Heart right ventricle (tissue), 16 donors: Measurements from ENCODE around the gene CACNA2D1. TPM values are rescaled to one million over a fixed set of nuclear protein-coding genes. Genes with fewer than 3 reads are reported as not detected.
A peak's percentile ranks its signal among the peaks of the same experiment; 100 is the strongest.

Source experiments
- ATAC-seq, 8 donors: fragments of 200-7000 bp; cut with Tn5 transposase; one replicate each; pipeline ENCODE4 v1.9.1; 2020; ENCODE audit warnings: mild to moderate bottlenecking in 8 of 8, moderate library complexity in 8 of 8, moderate number of reproducible peaks in 1 of 8
- DNase-seq, 2 donors: peaks; one replicate each; pipeline ENCODE4 v3.0.0-alpha.2; 2020
- H3K27ac ChIP-seq, 10 donors: fragments of 200-600 bp; sonication (generic) in 2 of 10; one replicate each; pipeline versions ENCODE4 v1.5.0 to v1.8.0; 2020 to 2022; ENCODE audit warnings: mild to moderate bottlenecking in 3 of 10
- H3K27me3 ChIP-seq, 7 donors: fragments of 200-600 bp; one replicate each; pipeline ENCODE4 v1.8.0; 2021 to 2022; ENCODE audit warnings: mild to moderate bottlenecking in 2 of 7
- H3K36me3 ChIP-seq, 9 donors: fragments of 200-600 bp; sonication (generic) in 1 of 9; one replicate each; pipeline versions ENCODE4 v1.5.0 to v1.8.0; 2020 to 2022; ENCODE audit warnings: mild to moderate bottlenecking in 2 of 9
- H3K4me1 ChIP-seq, 9 donors: fragments of 200-600 bp; sonication (generic) in 1 of 9; one replicate each; pipeline versions ENCODE4 v1.5.0 to v1.8.0; 2020 to 2022; ENCODE audit warnings: mild to moderate bottlenecking in 4 of 9
- H3K4me3 ChIP-seq, 10 donors: fragments of 200-600 bp; sonication (generic) in 2 of 10; one replicate each; pipeline versions ENCODE4 v1.5.0 to v1.8.0; 2020 to 2022; ENCODE audit warnings: mild to moderate bottlenecking in 7 of 10, moderate library complexity in 2 of 10
- H3K9me3 ChIP-seq, 11 donors: fragments of 200-600 bp in 10 of 11; sonication (generic) in 2 of 11; one replicate each; pipeline versions ENCODE4 v1.5.0 to v1.8.0; 2013 to 2022; ENCODE audit warnings: mild to moderate bottlenecking in 2 of 11, control low read depth in 1 of 11, moderate library complexity in 1 of 11
- WGBS, 2 donors: extraction: QIAGEN DNeasy Blood & Tissue Kit; methylation state at CpG; one replicate each; pipeline ENCODE4 v1.1.7; 2013; ENCODE audit warnings: inconsistent platforms in 1 of 2; 5-methylcytosine and 5-hydroxymethylcytosine counted together
- intact Hi-C, 10 donors: fragments of 100-400 bp; cut with DNase I; formaldehyde crosslinking; loops; one replicate each; pipeline versions ENCODE4 v1.11.1 to v1.14.2; 2022
- polyA plus RNA-seq, 2 donors: library from polyadenylated mRNA; stranded (reverse); fragments of 200-250 nt; gene quantifications; one replicate each; pipeline ENCODE4 v1.2.3, GENCODE V29; 2013
- total RNA-seq, 10 donors: library from RNA; stranded (reverse); fragmentation: NEBNext Ultra II Directional in 3 of 10; extraction: Animal tissue kit (Norgen Biotek cat#: 25700) in 3 of 10; gene quantifications; one replicate each; pipeline versions ENCODE4 v1.2.1 to v1.2.4, GENCODE V29; 2021 to 2023
- TF ChIP-seq, protein P1 (sequence below), 9 donors: fragments of 200-600 bp; sonication (generic) in 2 of 9; IDR thresholded peaks; one replicate each; pipeline versions ENCODE4 v1.5.0 to v1.8.0; 2021 to 2022; ENCODE audit warnings: antibody characterized with exemption in 9 of 9, mild to moderate bottlenecking in 5 of 9, moderate library complexity in 1 of 9
- donor health status: Arrhythmogenic right ventricular cardiomyopathy.
- donor health status: ischemic (EF 13 %, LVEDD 7.1; RV severe dilation, severe dysfunction).
- donor health status: healthy with polysubstance abuse.
- donor health status: DM: no; HTN: yes; CAD: no.
- donor health status: DM: no; HTN: no; CAD: no.
- donor health status: ischemic (EF 25% LVEDD 6.9; RV normal size, moderate dysfunction).
- donor health status: ischemic (EF 25% LVEDD 5.7; RV mildly dilated, moderate dysfunction).
- donor health status: healthy.
- donor health status: DM: yes; HTN: yes; CAD: no.
- donor health status: Ischemic cardiomyopathy.
- donor health status: ischemic (EF 35%, LVEDD 5.7; RV mildly dilated, moderate dysfunction).
- donor health status: nonischemic (EF 11% LVEDD 7.7; RV severe dilation, severe dysfunction).
- donor health status: DM: yes; HTN: yes; CAD: no.
- donor health status: PGD.
- donor health status: ischemic (EF 29% LVEDD 5.4; RV normal size, mild dysfunction).
- donor health status: nonischemic (EF 23%, LVEDD 6.1; RV moderate dilation, normal function).

The CACNA2D1 gene
- total and polyA plus RNA-seq, 12 donors: 7.0 to 131 (median 69.3) TPM

DNA sequence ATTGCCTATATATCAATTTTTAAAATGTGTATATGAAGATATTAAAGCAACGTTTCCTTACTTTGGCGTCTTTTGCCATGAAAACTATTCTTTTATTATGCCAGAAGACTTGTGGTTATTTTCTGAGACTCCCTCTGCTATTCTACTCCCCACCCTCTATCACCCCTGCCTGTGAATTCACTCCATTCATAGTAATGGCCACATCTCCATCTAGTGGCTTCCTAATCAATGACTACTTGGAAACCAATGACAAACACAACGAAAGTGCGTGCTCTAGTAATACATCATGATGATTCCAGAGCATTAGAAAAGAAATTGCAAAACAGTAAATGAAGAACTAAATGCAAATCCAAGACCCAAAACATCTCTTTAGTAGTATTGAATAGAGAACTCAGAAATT lies 487.1 kb downstream of the CACNA2D1 start:
- WGBS, 2 donors: 61 to 67% methylated on average over 4 of the region's 4 CpGs
- Histone ChIP-seq H3K27me3 (no peaks in the 10 kb centered on the region), H3K9me3 (no peaks in the 10 kb centered on the region), H3K4me1 (peaks cover 0 to 33% (median 16%) of the 10 kb centered on the region in 9 donors), H3K4me3 (no peak overlapping the region), H3K36me3 (peaks cover 0 to 14% (median 0%) of the 10 kb centered on the region in 9 donors), H3K27ac (no peak overlapping the region)
- DNase-seq: peak in 1 of 2 donors; percentile 13
- peak; percentile 53 to 90 (median 82) for ATAC-seq
- TF ChIP-seq, protein P1, sequence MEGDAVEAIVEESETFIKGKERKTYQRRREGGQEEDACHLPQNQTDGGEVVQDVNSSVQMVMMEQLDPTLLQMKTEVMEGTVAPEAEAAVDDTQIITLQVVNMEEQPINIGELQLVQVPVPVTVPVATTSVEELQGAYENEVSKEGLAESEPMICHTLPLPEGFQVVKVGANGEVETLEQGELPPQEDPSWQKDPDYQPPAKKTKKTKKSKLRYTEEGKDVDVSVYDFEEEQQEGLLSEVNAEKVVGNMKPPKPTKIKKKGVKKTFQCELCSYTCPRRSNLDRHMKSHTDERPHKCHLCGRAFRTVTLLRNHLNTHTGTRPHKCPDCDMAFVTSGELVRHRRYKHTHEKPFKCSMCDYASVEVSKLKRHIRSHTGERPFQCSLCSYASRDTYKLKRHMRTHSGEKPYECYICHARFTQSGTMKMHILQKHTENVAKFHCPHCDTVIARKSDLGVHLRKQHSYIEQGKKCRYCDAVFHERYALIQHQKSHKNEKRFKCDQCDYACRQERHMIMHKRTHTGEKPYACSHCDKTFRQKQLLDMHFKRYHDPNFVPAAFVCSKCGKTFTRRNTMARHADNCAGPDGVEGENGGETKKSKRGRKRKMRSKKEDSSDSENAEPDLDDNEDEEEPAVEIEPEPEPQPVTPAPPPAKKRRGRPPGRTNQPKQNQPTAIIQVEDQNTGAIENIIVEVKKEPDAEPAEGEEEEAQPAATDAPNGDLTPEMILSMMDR (IDR thresholded peaks at IDR 0.05): peak in 8 of 9 donors; percentile 22 to 60 (median 54)
- intact Hi-C loops: loop anchor here in 6 of 10 donors (2.0 to 10.0 kb wide), 5 partner anchors 452 to 459 kb away; no protein-coding TSS in a partner anchor

DNA sequence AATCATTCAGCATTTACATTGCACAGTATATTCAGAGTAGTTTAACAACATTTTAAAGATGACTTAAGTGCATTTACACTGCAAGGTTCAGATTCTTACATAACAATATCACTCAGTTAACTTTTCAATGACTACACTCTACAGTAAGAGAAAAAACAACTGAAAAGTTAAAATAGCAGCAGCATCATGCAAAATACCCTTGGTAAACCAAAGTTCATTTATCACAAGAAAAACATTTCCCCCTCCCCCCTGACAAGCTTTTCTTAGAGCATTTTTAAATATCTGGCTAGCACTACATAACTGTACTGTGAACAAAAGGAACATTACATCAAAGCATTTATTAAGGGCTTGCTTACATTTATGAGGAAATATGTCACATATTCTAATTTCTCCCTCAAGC lies 494.3 kb downstream of the CACNA2D1 start:
- no peak for DNase-seq
- Histone ChIP-seq H3K27ac (no peak overlapping the region), H3K9me3 (no peaks in the 10 kb centered on the region), H3K4me3 (no peak overlapping the region), H3K27me3 (no peaks in the 10 kb centered on the region), H3K36me3 (peaks cover 0 to 8% (median 0%) of the 10 kb centered on the region in 9 donors), H3K4me1 (peaks cover 0 to 13% (median 0%) of the 10 kb centered on the region in 9 donors)
- ATAC-seq: no peak
- TF ChIP-seq, protein P1 (IDR thresholded peaks at IDR 0.05): no peak
- intact Hi-C loops: no loop called here

DNA sequence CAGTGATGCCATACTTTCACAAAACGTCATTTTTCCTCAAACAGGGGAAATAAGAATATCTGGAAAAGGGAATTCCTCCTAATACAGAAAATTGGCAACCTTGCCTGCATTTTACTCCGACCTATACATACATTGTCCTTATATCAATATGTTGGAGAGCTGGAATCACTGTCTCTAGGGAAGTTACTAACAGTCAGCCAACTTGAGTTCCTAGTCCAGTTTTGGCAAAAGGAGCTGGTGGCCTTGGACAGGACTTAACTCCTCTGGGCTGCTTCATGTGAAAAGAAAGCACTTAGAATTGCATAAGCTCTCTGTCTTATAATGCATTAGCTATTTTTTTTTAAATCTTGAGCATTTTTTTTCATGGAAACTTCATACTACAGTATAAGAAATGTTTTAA lies 499.5 kb downstream of the CACNA2D1 start:
- ATAC-seq (peak in 1 of 8 donors; percentile 51), DNase-seq (no peak)
- intact Hi-C loops: no loop called here
- TF ChIP-seq, protein P1 (IDR thresholded peaks at IDR 0.05): no peak
- Histone ChIP-seq H3K27ac (no peak overlapping the region), H3K9me3 (no peaks in the 10 kb centered on the region), H3K4me3 (no peak overlapping the region), H3K36me3 (no peaks in the 10 kb centered on the region), H3K27me3 (no peaks in the 10 kb centered on the region), H3K4me1 (no peaks in the 10 kb centered on the region)
- 48 to 71% methylated on average over 2 of the region's 2 CpGs for WGBS, 2 donors

DNA sequence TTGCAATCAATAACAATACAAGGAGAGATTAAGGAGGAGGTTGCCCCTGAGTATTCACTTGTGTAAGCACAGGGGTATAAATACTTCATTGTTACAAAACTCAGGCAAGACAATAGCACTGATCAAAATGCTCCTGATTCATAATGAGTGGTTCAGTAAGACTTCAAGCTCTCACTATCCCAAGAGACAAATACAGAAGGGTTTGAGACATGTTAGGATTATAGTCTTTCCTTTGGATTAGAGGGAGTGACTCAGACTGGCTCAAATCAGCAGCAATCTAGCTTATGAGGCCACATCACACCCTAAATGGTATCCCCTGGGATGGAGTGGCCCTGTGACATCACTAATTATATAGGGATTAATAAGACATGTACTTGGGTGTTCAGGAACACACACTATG lies 506.5 kb downstream of the CACNA2D1 start:
- no peak for DNase-seq
- H3K4me1 ChIP-seq: peaks cover 0 to 22% (median 0%) of the 10 kb centered on the region in 9 donors
- intact Hi-C loops: no loop called here
- TF ChIP-seq, protein P1 (IDR thresholded peaks at IDR 0.05): no peak
- no peak for ATAC-seq
- H3K4me3 ChIP-seq: no peak overlapping the region
- H3K9me3 ChIP-seq: no peaks in the 10 kb centered on the region
- no peaks in the 10 kb centered on the region for H3K27me3 ChIP-seq
- no peak overlapping the region for H3K27ac ChIP-seq
- H3K36me3 ChIP-seq: no peaks in the 10 kb centered on the region
